Adipocyte (in vitro differentiated cells): ENCODE measurements around the gene SEC24C.
"Not testable (repeated sequence)": the region's sequence is repeated elsewhere in the genome, so short reads cannot be mapped to it uniquely, and the experiment has no call there.

ENCODE experiments used
- DNase-seq: peaks from one replicate; pipeline ENCODE4 v3.0.0-alpha.2; 2015; ENCODE audit warnings: low read depth
- H3K27me3 ChIP-seq: replicated peaks from 2 replicates; pipeline ENCODE4 v1.7.0; 2013; ENCODE audit warnings: mild to moderate bottlenecking, low read length, moderate library complexity; ENCODE audit not compliant: control insufficient read depth, insufficient read depth
- H3K36me3 ChIP-seq: 2 replicates; pipeline ENCODE4 v1.7.0; 2013; ENCODE audit warnings: low read length, mild to moderate bottlenecking, moderate library complexity; ENCODE audit not compliant: control insufficient read depth, insufficient read depth, severe bottlenecking
- H3K4me1 ChIP-seq: 2 replicates; pipeline ENCODE4 v1.7.0; 2013; ENCODE audit warnings: mild to moderate bottlenecking, low read length, moderate library complexity; ENCODE audit not compliant: control insufficient read depth, insufficient read depth
- H3K4me3 ChIP-seq: 2 replicates; pipeline ENCODE4 v1.7.0; 2013; ENCODE audit warnings: mild to moderate bottlenecking, low read length, moderate library complexity
- H3K9ac ChIP-seq: 2 replicates; pipeline ENCODE4 v1.7.0; 2013; ENCODE audit warnings: mild to moderate bottlenecking, low read length, moderate library complexity
- H3K9me3 ChIP-seq: 2 replicates; pipeline ENCODE4 v1.7.0; 2013; ENCODE audit warnings: mild to moderate bottlenecking, low read length, moderate library complexity; ENCODE audit not compliant: control insufficient read depth

SEC24C gene

DNA sequence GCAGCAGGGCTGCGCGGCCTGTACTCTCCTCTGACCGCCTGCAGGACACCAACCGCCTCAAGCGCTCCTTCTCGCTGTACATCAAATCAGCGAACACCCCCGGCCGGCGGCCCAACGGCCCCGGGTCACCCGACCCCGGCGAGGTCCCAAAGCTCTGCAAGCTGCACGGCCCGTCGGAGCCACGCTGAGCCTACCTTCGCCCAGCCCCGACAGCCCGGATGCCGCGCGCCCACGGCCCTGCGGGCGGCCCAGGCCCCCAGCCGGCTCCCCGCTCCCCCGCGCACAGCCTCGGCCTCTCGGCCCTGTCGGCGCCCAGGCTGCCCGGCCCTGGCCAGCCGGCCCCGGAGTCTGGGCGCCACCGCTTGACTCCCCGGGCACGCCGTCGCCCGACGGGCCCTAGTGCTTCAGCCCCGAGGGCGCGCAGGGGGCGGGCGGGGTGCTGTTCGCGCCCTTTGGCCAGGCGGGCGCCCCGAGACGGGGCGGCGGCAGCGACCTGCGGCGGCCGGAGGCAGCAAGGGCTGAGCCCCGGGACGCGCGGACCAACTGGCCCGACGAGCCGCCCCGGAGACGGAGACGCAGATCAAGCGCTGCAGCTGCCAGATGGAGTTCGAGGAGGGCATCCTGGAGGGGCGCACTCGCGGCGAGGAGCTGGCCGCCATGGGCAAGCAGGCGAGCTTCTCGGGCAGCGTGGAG is 11.1 kb upstream of the SEC24C start:
- H3K4me3 ChIP-seq, result no peak overlapping the region

DNA sequence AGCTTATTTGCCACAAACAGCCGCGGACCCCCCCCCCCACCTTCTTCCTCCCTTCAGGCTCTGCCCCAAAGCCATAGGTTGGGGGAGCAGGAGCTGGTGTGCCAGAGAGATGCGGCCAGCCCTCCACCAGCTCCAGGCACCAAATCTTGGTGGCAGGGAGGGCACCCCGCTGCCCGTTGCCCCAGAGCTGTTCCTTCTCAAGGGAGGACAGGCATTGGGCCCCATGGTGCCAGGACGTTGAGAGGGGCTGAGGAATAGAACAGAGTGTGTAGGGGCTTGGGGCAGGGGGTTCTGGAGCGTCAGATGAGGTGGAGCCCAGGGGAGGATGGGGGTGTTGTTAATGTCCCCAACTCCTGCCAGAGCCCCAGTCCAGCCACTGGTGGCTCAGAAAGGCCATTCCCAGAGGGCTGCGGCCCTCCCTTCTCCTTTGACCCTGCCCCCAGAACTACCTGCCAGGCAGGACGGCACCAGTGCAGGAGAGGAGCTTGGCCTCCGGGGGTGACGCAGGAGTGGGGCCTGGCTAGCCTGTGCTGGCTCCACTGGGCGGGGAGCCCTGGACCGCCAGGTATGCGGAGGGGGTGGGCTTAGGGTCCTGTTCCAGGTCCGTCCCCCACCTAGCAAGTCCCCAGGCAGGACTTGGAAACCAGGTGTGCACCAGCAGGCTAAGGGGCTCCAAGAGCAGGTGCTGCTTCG is 10.0 kb upstream of the SEC24C start:
- Histone ChIP-seq H3K9ac (no peak overlapping the region), H3K4me3 (no peak overlapping the region), H3K4me1 (peaks cover 11% of the 10 kb centered on the region), H3K9me3 (no peaks in the 10 kb centered on the region), H3K27me3 (no peaks in the 10 kb centered on the region), H3K36me3 (peaks cover 15% of the 10 kb centered on the region)
- DNase-seq, result no peak

More for the DNA sequence above, 11.1 kb upstream of the SEC24C start:
- H3K27me3 ChIP-seq, result no peaks in the 10 kb centered on the region
- no peak overlapping the region for H3K9ac ChIP-seq
- peaks cover 11% of the 10 kb centered on the region for H3K4me1 ChIP-seq
- no peak for DNase-seq
- no peaks in the 10 kb centered on the region for H3K9me3 ChIP-seq
- H3K36me3 ChIP-seq, result peaks cover 15% of the 10 kb centered on the region

DNA sequence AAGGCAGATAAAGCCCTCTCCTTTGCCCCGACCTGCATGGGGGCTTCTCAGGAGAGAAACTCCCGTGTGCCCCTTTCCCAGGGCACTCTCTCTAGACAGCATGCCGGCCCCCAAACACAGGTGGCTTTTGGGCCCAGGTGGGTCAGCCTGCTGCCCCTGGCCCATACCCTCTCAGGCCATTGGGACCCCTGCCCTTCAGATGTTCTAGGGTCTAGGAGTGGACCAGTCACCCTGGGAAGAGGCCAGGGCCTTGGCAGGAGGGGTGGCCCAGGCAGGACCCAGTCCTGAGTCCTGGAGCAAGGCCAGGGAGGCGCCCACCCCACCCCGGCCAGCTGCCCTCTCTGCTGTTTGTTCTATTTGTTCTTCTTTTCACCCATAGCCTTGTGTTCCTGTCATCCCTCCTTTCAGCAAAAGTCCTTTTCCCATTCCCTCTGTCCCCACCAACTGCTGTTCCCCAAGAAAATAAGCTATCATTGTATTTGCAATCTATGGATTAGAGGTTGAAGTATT is 9.3 kb upstream of the SEC24C start:
- H3K4me3 ChIP-seq, result no peak overlapping the region
- no peak overlapping the region for H3K9ac ChIP-seq
- no peaks in the 10 kb centered on the region for H3K27me3 ChIP-seq
- H3K36me3 ChIP-seq, result peaks cover 15% of the 10 kb centered on the region
- H3K9me3 ChIP-seq, result no peaks in the 10 kb centered on the region
- H3K4me1 ChIP-seq, result peaks cover 11% of the 10 kb centered on the region
- DNase-seq, result no peak

DNA sequence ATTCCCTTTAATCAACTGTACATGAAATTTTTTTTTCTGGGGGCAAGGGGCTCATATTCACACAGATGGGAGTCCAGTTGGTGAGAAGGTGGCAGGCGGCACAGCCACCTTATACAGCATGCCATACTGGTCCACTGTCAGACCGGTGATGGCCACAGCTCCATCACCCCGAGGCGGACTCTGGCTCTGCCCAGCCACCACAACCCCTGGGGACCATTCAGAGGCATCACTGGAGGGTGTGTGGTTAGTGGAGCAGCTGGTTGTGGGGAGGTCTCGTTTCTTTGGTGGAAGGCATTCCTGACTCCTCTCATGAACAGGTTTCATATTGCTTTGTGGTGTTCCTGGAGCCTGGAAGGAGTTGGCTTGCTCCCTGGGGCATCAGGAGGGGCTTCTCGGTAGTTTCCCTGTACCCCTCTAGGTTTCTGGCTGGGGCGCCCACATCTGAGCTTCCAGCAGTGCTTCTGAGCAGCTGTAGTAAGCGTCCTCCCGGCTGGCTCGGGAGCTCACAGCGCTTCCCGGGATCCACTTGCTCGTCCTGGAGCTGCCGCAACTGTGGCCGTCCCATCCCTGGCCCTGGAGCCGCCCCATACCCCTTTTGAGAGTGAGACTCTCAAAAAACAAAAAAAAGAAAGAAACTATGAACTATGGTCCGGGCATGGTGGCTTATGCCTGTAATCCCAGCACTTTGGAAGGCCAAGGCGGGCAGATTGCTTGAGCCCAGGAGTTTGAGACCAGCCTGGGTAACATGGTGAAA is 3.5 kb upstream of the SEC24C start:
- not testable (repeated sequence) for H3K9ac ChIP-seq, H3K9me3 ChIP-seq, H3K27me3 ChIP-seq, H3K4me3 ChIP-seq, H3K36me3 ChIP-seq, DNase-seq
- peaks cover 14% of the 10 kb centered on the region for H3K4me1 ChIP-seq

DNA sequence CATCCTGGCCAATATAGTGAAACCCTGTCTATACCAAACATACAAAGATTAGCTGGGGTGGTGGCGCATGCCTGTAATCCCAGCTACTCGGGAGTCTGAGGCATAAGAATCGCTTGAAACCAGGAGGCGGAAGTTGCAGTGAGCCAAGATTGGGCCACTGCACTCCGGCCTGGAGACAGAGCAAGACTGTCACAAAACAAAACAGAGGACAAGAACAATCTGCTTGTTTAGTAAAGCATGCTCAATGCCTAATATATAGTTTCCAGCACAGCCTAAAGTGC is 1.8 kb upstream of the SEC24C start:
- Histone ChIP-seq H3K27me3 (no peaks in the 10 kb centered on the region), H3K9me3 (no peaks in the 10 kb centered on the region), H3K9ac (no peak overlapping the region), H3K36me3 (peaks cover 16% of the 10 kb centered on the region), H3K4me3 (no peak overlapping the region), H3K4me1 (peaks cover 21% of the 10 kb centered on the region)
- DNase-seq, result no peak

DNA sequence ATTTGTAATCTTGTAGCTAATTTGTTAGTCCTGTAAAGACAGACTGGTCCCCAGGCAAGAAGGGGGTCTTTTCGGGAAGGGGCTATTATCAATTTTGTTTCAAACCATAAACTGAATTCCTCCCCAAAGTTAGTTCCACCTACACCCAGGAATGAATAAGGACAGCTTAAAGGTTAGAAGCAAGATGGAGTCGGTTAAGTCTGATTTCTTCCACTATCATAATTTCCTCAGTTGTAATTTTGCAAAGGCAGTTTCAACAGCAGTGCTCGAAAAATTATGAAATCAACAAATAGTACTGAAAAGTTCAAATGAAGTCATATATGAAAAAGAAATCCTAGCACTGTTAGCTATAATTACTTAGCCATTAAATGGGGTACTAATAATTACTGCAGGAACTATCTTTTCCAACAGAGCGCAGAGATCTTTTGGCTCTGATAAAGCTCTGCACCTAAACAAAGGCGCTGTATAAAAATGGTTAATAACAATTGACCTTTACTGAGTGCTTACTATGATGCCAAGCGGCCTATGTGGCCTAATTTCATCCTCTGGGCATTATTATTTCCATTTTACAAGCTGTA is 756 bp upstream of the SEC24C start:
- H3K4me1 ChIP-seq, result peaks cover 21% of the 10 kb centered on the region
- peaks cover 13% of the 10 kb centered on the region for H3K36me3 ChIP-seq
- no peaks in the 10 kb centered on the region for H3K27me3 ChIP-seq
- peak overlapping the region; percentile 98 for H3K9ac ChIP-seq
- peak; percentile 8 for DNase-seq
- no peaks in the 10 kb centered on the region for H3K9me3 ChIP-seq
- peak overlapping the region; percentile 98 for H3K4me3 ChIP-seq

DNA sequence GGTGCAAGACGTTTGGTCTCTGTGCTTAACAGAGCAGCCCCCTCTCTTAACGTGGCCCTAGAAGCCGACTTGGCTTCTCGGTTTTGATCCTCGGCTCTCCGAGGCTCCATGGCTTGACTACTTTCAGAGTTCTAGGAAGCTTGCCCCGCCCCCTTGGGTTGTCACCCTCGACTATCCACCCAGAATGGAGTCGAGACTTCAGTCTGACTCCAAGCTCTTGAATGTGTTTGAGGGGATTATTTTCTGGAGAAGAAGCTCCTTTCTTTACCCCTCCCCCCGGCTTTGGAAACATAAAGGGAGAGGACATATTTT is 448 bp downstream of the SEC24C start:
- H3K9ac ChIP-seq, result peak overlapping the region; percentile 98
- H3K9me3 ChIP-seq, result no peaks in the 10 kb centered on the region
- H3K27me3 ChIP-seq, result no peaks in the 10 kb centered on the region
- H3K4me1 ChIP-seq, result peaks cover 27% of the 10 kb centered on the region
- peak overlapping the region; percentile 98 for H3K4me3 ChIP-seq
- H3K36me3 ChIP-seq, result peaks cover 21% of the 10 kb centered on the region
- DNase-seq, result peak; percentile 86

DNA sequence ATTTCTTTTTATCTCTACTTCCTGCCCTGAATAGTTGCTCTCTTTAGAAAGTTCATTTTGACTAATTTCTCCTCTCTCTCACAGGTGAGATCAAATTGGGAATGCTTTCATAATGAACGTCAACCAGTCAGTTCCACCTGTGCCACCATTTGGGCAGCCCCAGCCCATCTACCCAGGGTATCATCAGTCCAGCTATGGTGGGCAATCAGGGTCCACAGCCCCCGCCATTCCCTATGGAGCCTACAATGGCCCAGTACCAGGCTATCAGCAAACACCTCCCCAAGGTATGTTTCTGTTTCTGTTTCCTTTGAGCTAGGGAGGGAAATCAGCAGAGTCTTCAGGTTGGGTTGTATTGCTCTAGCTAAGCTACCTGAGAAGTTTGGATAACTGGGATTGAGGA is 2.5 kb downstream of the SEC24C start:
- Histone ChIP-seq H3K4me1 (peaks cover 27% of the 10 kb centered on the region), H3K9ac (no peak overlapping the region), H3K4me3 (no peak overlapping the region), H3K27me3 (no peaks in the 10 kb centered on the region), H3K9me3 (no peaks in the 10 kb centered on the region), H3K36me3 (peaks cover 40% of the 10 kb centered on the region)
- no peak for DNase-seq

DNA sequence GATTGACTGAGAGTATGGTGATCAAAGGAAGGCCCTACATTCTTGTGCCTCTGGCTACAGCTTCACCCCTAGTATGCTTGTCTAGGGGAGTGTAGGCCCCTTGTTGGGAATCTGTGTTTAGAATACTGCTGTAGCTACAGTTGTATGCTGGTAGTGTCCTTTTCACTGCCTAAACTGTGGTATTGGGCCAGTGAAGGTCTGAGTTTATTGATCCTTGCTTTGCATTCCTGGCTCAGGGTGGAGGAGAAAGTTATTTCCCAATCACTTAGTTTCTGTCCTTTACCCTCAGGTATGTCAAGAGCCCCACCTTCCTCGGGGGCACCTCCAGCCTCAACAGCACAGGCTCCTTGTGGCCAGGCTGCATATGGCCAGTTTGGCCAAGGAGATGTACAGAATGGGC is 6.6 kb downstream of the SEC24C start:
- H3K4me3 ChIP-seq, result no peak overlapping the region

DNA sequence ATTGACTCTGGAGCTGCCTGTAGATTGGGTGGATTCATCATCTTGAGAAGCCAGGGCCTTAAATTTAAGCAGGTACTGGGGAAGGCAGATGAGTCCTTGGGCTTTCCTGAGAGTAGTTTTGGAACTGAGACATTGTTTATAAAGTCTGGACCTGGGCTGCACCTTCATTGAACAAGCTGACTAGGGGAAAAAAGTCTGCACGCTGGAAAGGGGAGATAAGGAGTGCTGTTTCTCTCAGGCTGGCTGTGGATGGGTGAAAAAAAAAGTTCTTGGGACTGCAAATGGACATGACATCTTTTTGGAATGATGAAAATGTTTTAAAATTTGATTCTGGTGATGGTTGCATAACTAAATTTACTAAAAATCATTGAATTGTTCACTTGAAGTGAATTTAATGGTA is 12.0 kb downstream of the SEC24C start:
- no peak overlapping the region for H3K9ac ChIP-seq
- peaks cover 65% of the 10 kb centered on the region for H3K36me3 ChIP-seq
- no peak for DNase-seq
- no peaks in the 10 kb centered on the region for H3K9me3 ChIP-seq
- no peaks in the 10 kb centered on the region for H3K27me3 ChIP-seq
- H3K4me1 ChIP-seq, result no peaks in the 10 kb centered on the region
- H3K4me3 ChIP-seq, result no peak overlapping the region

More for the DNA sequence above, 6.6 kb downstream of the SEC24C start:
- H3K27me3 ChIP-seq, result no peaks in the 10 kb centered on the region
- H3K9ac ChIP-seq, result no peak overlapping the region
- DNase-seq, result no peak
- H3K36me3 ChIP-seq, result peaks cover 68% of the 10 kb centered on the region
- H3K9me3 ChIP-seq, result no peaks in the 10 kb centered on the region
- H3K4me1 ChIP-seq, result peaks cover 12% of the 10 kb centered on the region
